Measurements from ENCODE around the gene SPDEF.

GRCh38 chr6:34524971-34525370, 31.2 kb downstream of the SPDEF start:
- TF ChIP-seq POLR2AphosphoS5 (IDR thresholded peaks at IDR 0.05; ENCODE audit: insufficient read depth in 1 of 2, low read depth in 1 of 2) (no peak), POLR2A (IDR thresholded peaks at IDR 0.05) (no peak)

Measured in vagina (tissue), 2 donors.